ENCODE data around the gene TRIM44.

DNA sequence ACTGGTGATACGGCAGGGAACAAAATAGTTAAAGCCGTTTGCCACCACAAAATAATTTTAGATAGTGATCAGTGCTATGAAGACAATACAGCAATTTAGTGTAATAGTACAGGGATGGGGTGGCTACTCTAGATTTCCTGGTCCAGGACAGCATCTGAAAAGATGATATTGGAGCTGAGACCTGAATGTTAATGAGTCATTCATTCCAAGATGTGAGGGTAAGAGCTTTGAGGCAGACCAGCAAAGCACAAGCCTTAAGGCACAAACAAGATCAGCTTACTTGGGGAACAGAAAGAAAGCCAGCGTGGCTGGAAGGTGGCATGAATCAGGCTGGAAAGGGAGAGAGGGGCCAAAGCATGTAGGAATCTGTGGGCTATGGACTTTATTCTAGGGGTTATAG is 132.3 kb downstream of the TRIM44 start:
- TF ChIP-seq POLR2AphosphoS5 (IDR thresholded peaks at IDR 0.05; ENCODE audit: low read depth, low read length) (no peak), POU2F2 (IDR thresholded peaks at IDR 0.05; ENCODE audit: low read depth, low read length) (no peak), POLR2A (IDR thresholded peaks at IDR 0.05; ENCODE audit: low read depth, low read length) (no peak), SPI1 (IDR thresholded peaks at IDR 0.05; ENCODE audit: low read depth, low read length) (no peak), TAF1 (IDR thresholded peaks at IDR 0.05; ENCODE audit: low read depth, low read length) (no peak)

Data from GM12891 (cell line).